HL-60 (cell line): ENCODE data around the gene LRMDA.

Source experiments
- CTCF ChIP-seq: IDR thresholded peaks from one replicate; pipeline ENCODE4 v1.5.1; 2011; ENCODE audit warnings: low read length, control low read depth, inconsistent platforms; ENCODE audit not compliant: insufficient read depth
- GABPA ChIP-seq: IDR thresholded peaks from 2 replicates; pipeline ENCODE4 v1.6.1; 2012; ENCODE audit warnings: low read depth
- POLR2AphosphoS5 ChIP-seq: IDR thresholded peaks from 2 replicates; pipeline ENCODE4 v1.6.1; 2012; ENCODE audit warnings: low read depth
- REST ChIP-seq: IDR thresholded peaks from 2 replicates; pipeline ENCODE4 v1.6.1; 2012; ENCODE audit warnings: low read depth; ENCODE audit not compliant: insufficient replicate concordance
- SPI1 ChIP-seq: IDR thresholded peaks from 2 replicates; pipeline ENCODE4 v1.6.1; 2012; ENCODE audit warnings: low read depth, mild to moderate bottlenecking, borderline replicate concordance

- no peak for TF ChIP-seq CTCF
- no peak for TF ChIP-seq POLR2AphosphoS5
- no peak for TF ChIP-seq REST
- no peak for TF ChIP-seq GABPA
- TF ChIP-seq SPI1, result no peak
Measured at GRCh38 chr10:75630746-75631145, 199.3 kb downstream of the LRMDA start.
